HL-60 (cell line): Measurements from ENCODE around the gene SCMH1.

Source experiments
- CTCF ChIP-seq: IDR thresholded peaks from one replicate; pipeline ENCODE4 v1.5.1; 2011; ENCODE audit warnings: low read length, control low read depth, inconsistent platforms; ENCODE audit not compliant: insufficient read depth
- GABPA ChIP-seq: IDR thresholded peaks from 2 replicates; pipeline ENCODE4 v1.6.1; 2012; ENCODE audit warnings: low read depth
- REST ChIP-seq: IDR thresholded peaks from 2 replicates; pipeline ENCODE4 v1.6.1; 2012; ENCODE audit warnings: low read depth; ENCODE audit not compliant: insufficient replicate concordance

GRCh38 chr1:40985875-40986274 is 256.2 kb downstream of the SCMH1 start:
- TF ChIP-seq CTCF (no peak), GABPA (no peak), REST (no peak)
